Measurements from ENCODE around the gene ABCD3. TPM values are rescaled to one million over a fixed set of nuclear protein-coding genes. Genes with fewer than 3 reads are reported as not detected.

Gene ABCD3
- total RNA-seq, 2 experiments from 2014 or later, result 33.7 to 34.0 TPM

GRCh38 chr1:94479682-94480081 lies 61.5 kb downstream of the ABCD3 start:
- Mint-ChIP-seq H3K4me3 (no peak overlapping the region), H3K36me3 (peaks cover 20% of the 10 kb centered on the region), H3K9me3 (no peaks in the 10 kb centered on the region), H3K27ac (no peak overlapping the region), H3K27me3 (no peaks in the 10 kb centered on the region), H3K4me1 (ENCODE audit: low read depth) (no peaks in the 10 kb centered on the region)
- intact Hi-C loops (cut with micrococcal nuclease), result no loop called here
- no peak for DNase-seq
- POLR2A ChIA-PET, result no interaction called here
- CTCF ChIA-PET, result interaction anchor here (0.6 to 3.6 kb wide), 5 partner anchors 10 to 326 kb away, joined by 4 to 22 read pairs (median 5); no protein-coding TSS in a partner anchor

- peak; percentile 37 for DNase-seq
- ChIA-PET CTCF (interaction anchor here (0.6 to 3.6 kb wide), 22 partner anchors 8 to 455 kb away, joined by 3 to 94 read pairs (median 4); no protein-coding TSS in a partner anchor), POLR2A (no interaction called here)
- Mint-ChIP-seq H3K4me3 (no peak overlapping the region), H3K27ac (no peak overlapping the region), H3K4me1 (ENCODE audit: low read depth) (no peaks in the 10 kb centered on the region), H3K27me3 (no peaks in the 10 kb centered on the region), H3K36me3 (peaks cover 18% of the 10 kb centered on the region), H3K9me3 (no peaks in the 10 kb centered on the region)
- intact Hi-C loops (cut with micrococcal nuclease), result loop anchor here (1.0 kb wide), 1 partner anchor 325 kb away; no protein-coding TSS in a partner anchor
Observed at GRCh38 chr1:94481473-94481933, 63.3 kb downstream of the ABCD3 start.

GRCh38 chr1:94486990-94487389 lies 68.8 kb downstream of the ABCD3 start:
- no peak for DNase-seq
- no peak overlapping the region for H3K4me3 Mint-ChIP-seq
- H3K27ac Mint-ChIP-seq, result no peak overlapping the region
- ChIA-PET POLR2A (no interaction called here), CTCF (interaction anchor here (1.2 kb wide), 1 partner anchor 28 kb away, joined by 3 read pairs; no protein-coding TSS in a partner anchor)
- no peaks in the 10 kb centered on the region for H3K27me3 Mint-ChIP-seq
- peaks cover 42% of the 10 kb centered on the region for H3K36me3 Mint-ChIP-seq
- peaks cover 4% of the 10 kb centered on the region for H3K4me1 Mint-ChIP-seq (ENCODE audit: low read depth)
- no peaks in the 10 kb centered on the region for H3K9me3 Mint-ChIP-seq
- intact Hi-C loops (cut with micrococcal nuclease), result no loop called here

GRCh38 chr1:94490556-94490955 lies 72.4 kb downstream of the ABCD3 start:
- CTCF ChIA-PET, result no interaction called here
- Mint-ChIP-seq H3K27ac (no peak overlapping the region), H3K36me3 (peaks cover 44% of the 10 kb centered on the region)

GRCh38 chr1:94496076-94496755 lies 78.0 kb downstream of the ABCD3 start:
- intact Hi-C loops (cut with micrococcal nuclease), result no loop called here
- H3K27ac Mint-ChIP-seq, result no peak overlapping the region
- ChIA-PET CTCF (no interaction called here), POLR2A (no interaction called here)
- no peaks in the 10 kb centered on the region for H3K27me3 Mint-ChIP-seq
- no peak overlapping the region for H3K4me3 Mint-ChIP-seq
- no peaks in the 10 kb centered on the region for H3K9me3 Mint-ChIP-seq
- H3K36me3 Mint-ChIP-seq, result peaks cover 28% of the 10 kb centered on the region
- DNase-seq, result no peak
- H3K4me1 Mint-ChIP-seq (ENCODE audit: low read depth), result no peaks in the 10 kb centered on the region

More at GRCh38 chr1:94490556-94490955, 72.4 kb downstream of the ABCD3 start:
- intact Hi-C loops (cut with micrococcal nuclease), result no loop called here
- POLR2A ChIA-PET, result no interaction called here
- H3K4me1 Mint-ChIP-seq (ENCODE audit: low read depth), result peaks cover 4% of the 10 kb centered on the region
- no peaks in the 10 kb centered on the region for H3K27me3 Mint-ChIP-seq
- no peaks in the 10 kb centered on the region for H3K9me3 Mint-ChIP-seq
- H3K4me3 Mint-ChIP-seq, result no peak overlapping the region
- DNase-seq, result no peak

GRCh38 chr1:94501426-94501825 lies 83.2 kb downstream of the ABCD3 start:
- Mint-ChIP-seq H3K27me3 (no peaks in the 10 kb centered on the region), H3K4me1 (ENCODE audit: low read depth) (no peaks in the 10 kb centered on the region), H3K27ac (no peak overlapping the region), H3K36me3 (peaks cover 42% of the 10 kb centered on the region), H3K4me3 (no peak overlapping the region), H3K9me3 (no peaks in the 10 kb centered on the region)
- intact Hi-C loops (cut with micrococcal nuclease), result no loop called here
- no peak for DNase-seq
- CTCF ChIA-PET, result no interaction called here
- POLR2A ChIA-PET, result no interaction called here

- Mint-ChIP-seq H3K27me3 (no peaks in the 10 kb centered on the region), H3K36me3 (peaks cover 44% of the 10 kb centered on the region), H3K27ac (no peak overlapping the region), H3K4me1 (ENCODE audit: low read depth) (no peaks in the 10 kb centered on the region), H3K9me3 (no peaks in the 10 kb centered on the region), H3K4me3 (no peak overlapping the region)
- no peak for DNase-seq
- CTCF ChIA-PET, result interaction anchor here (0.6 kb wide), 1 partner anchor 78 kb away, joined by 4 read pairs; no protein-coding TSS in a partner anchor
- intact Hi-C loops (cut with micrococcal nuclease), result no loop called here
- POLR2A ChIA-PET, result no interaction called here
Observed at GRCh38 chr1:94501935-94502334, 83.7 kb downstream of the ABCD3 start.

- no peak overlapping the region for H3K27ac Mint-ChIP-seq
- DNase-seq, result no peak
- peaks cover 45% of the 10 kb centered on the region for H3K36me3 Mint-ChIP-seq
- no peaks in the 10 kb centered on the region for H3K27me3 Mint-ChIP-seq
- ChIA-PET CTCF (no interaction called here), POLR2A (no interaction called here)
- H3K4me1 Mint-ChIP-seq (ENCODE audit: low read depth), result no peaks in the 10 kb centered on the region
- no peaks in the 10 kb centered on the region for H3K9me3 Mint-ChIP-seq
- intact Hi-C loops (cut with micrococcal nuclease), result no loop called here
- H3K4me3 Mint-ChIP-seq, result no peak overlapping the region
Observed at GRCh38 chr1:94503153-94503552, 85.0 kb downstream of the ABCD3 start.

GRCh38 chr1:94504601-94505000 lies 86.4 kb downstream of the ABCD3 start:
- intact Hi-C loops (cut with micrococcal nuclease), result no loop called here
- CTCF ChIA-PET, result no interaction called here
- Mint-ChIP-seq H3K4me1 (ENCODE audit: low read depth) (no peaks in the 10 kb centered on the region), H3K9me3 (no peaks in the 10 kb centered on the region), H3K27ac (no peak overlapping the region), H3K4me3 (no peak overlapping the region), H3K27me3 (no peaks in the 10 kb centered on the region), H3K36me3 (peaks cover 44% of the 10 kb centered on the region)
- POLR2A ChIA-PET, result no interaction called here
- no peak for DNase-seq

- Mint-ChIP-seq H3K4me3 (no peak overlapping the region), H3K36me3 (peaks cover 16% of the 10 kb centered on the region), H3K27me3 (no peaks in the 10 kb centered on the region), H3K4me1 (ENCODE audit: low read depth) (no peaks in the 10 kb centered on the region), H3K9me3 (no peaks in the 10 kb centered on the region), H3K27ac (no peak overlapping the region)
- no peak for DNase-seq
- intact Hi-C loops (cut with micrococcal nuclease), result no loop called here
- ChIA-PET POLR2A (no interaction called here), CTCF (interaction anchor here (3.4 kb wide), 1 partner anchor 292 kb away, joined by 28 read pairs; no protein-coding TSS in a partner anchor)
Observed at GRCh38 chr1:94512816-94513215, 94.6 kb downstream of the ABCD3 start.

- intact Hi-C loops (cut with micrococcal nuclease), result loop anchor here (2.0 kb wide), 1 partner anchor 293 kb away; no protein-coding TSS in a partner anchor
- H3K27ac Mint-ChIP-seq, result no peak overlapping the region
- no peaks in the 10 kb centered on the region for H3K9me3 Mint-ChIP-seq
- H3K27me3 Mint-ChIP-seq, result no peaks in the 10 kb centered on the region
- H3K4me1 Mint-ChIP-seq (ENCODE audit: low read depth), result no peaks in the 10 kb centered on the region
- ChIA-PET POLR2A (no interaction called here), CTCF (interaction anchor here (0.6 to 3.4 kb wide), 5 partner anchors 9 to 291 kb away, joined by 3 to 28 read pairs (median 4); no protein-coding TSS in a partner anchor)
- H3K36me3 Mint-ChIP-seq, result peaks cover 16% of the 10 kb centered on the region
- DNase-seq, result peak; percentile 11
- no peak overlapping the region for H3K4me3 Mint-ChIP-seq
Observed at GRCh38 chr1:94514095-94514727, 96.0 kb downstream of the ABCD3 start.

GRCh38 chr1:94515296-94515947 lies 97.2 kb downstream of the ABCD3 start:
- Mint-ChIP-seq H3K27me3 (no peaks in the 10 kb centered on the region), H3K4me3 (no peak overlapping the region), H3K36me3 (peaks cover 12% of the 10 kb centered on the region), H3K27ac (no peak overlapping the region), H3K4me1 (ENCODE audit: low read depth) (no peaks in the 10 kb centered on the region), H3K9me3 (no peaks in the 10 kb centered on the region)
- no peak for DNase-seq
- POLR2A ChIA-PET, result no interaction called here
- CTCF ChIA-PET, result interaction anchor here (1.2 to 3.4 kb wide), 3 partner anchors 11 to 290 kb away, joined by 4 to 28 read pairs (median 5); no protein-coding TSS in a partner anchor
- intact Hi-C loops (cut with micrococcal nuclease), result loop anchor here (2.0 kb wide), 1 partner anchor 291 kb away; no protein-coding TSS in a partner anchor
